HEK293 (cell line): ENCODE measurements around the gene CD93.

ENCODE experiments used
- FEZF1 ChIP-seq: fragments of 450-650 bp; formaldehyde crosslinking; IDR thresholded peaks from 2 replicates; pipeline ENCODE4 v1.5.1; 2016; ENCODE audit warnings: missing biosample characterization, missing genetic modification characterization
- HOXC10 ChIP-seq: sonication (generic); formaldehyde crosslinking; IDR thresholded peaks from 2 replicates; pipeline ENCODE4 v1.8.1; 2023; ENCODE audit warnings: mild to moderate bottlenecking, missing genetic modification reagents
- HOXD13 ChIP-seq: sonication (generic); formaldehyde crosslinking; IDR thresholded peaks from 2 replicates; pipeline ENCODE4 v1.8.0; 2022; ENCODE audit warnings: missing genetic modification reagents, borderline replicate concordance
- KLF10 ChIP-seq: fragments of 450-650 bp; IDR thresholded peaks from 2 replicates; pipeline ENCODE4 v1.5.1; 2018; ENCODE audit warnings: missing biosample characterization, mild to moderate bottlenecking, missing genetic modification characterization
- KLF8 ChIP-seq: fragments of 450-650 bp; formaldehyde crosslinking; IDR thresholded peaks from 2 replicates; pipeline ENCODE4 v1.5.1; 2016; ENCODE audit warnings: missing biosample characterization, missing genetic modification characterization
- MEIS1 ChIP-seq: sonication (generic); formaldehyde crosslinking; IDR thresholded peaks from 2 replicates; pipeline ENCODE4 v1.8.1; 2022; ENCODE audit warnings: missing genetic modification reagents, mild to moderate bottlenecking, borderline replicate concordance
- SCRT1 ChIP-seq: fragments of 450-650 bp; formaldehyde crosslinking; IDR thresholded peaks from 2 replicates; pipeline ENCODE4 v1.5.1; 2016; ENCODE audit warnings: missing biosample characterization, missing genetic modification characterization, borderline replicate concordance
- SP7 ChIP-seq: fragments of 450-650 bp; formaldehyde crosslinking; IDR thresholded peaks from 2 replicates; pipeline ENCODE4 v1.5.1; 2016; ENCODE audit warnings: missing biosample characterization, missing genetic modification characterization
- TSHZ1 ChIP-seq: fragments of 450-650 bp; formaldehyde crosslinking; IDR thresholded peaks from 2 replicates; pipeline ENCODE4 v1.5.1; 2016; ENCODE audit warnings: missing biosample characterization, missing genetic modification characterization, borderline replicate concordance
- WT1 ChIP-seq: fragments of 450-650 bp; formaldehyde crosslinking; IDR thresholded peaks from 2 replicates; pipeline ENCODE4 v1.5.1; 2016; ENCODE audit warnings: missing biosample characterization, missing genetic modification characterization
- ZBTB49 ChIP-seq: fragments of 450-650 bp; formaldehyde crosslinking; IDR thresholded peaks from 2 replicates; pipeline ENCODE4 v1.5.1; 2016; ENCODE audit warnings: missing biosample characterization, missing genetic modification characterization, low read depth
- ZBTB8A ChIP-seq: fragments of 450-650 bp; formaldehyde crosslinking; IDR thresholded peaks from 2 replicates; pipeline ENCODE4 v1.5.1; 2016; ENCODE audit warnings: missing biosample characterization, missing genetic modification characterization
- ZFP37 ChIP-seq: fragments of 450-650 bp; formaldehyde crosslinking; IDR thresholded peaks from 2 replicates; pipeline ENCODE4 v1.5.1; 2016; ENCODE audit warnings: missing biosample characterization, missing genetic modification characterization
- ZFP69B ChIP-seq: fragments of 450-650 bp; formaldehyde crosslinking; IDR thresholded peaks from 2 replicates; pipeline ENCODE4 v1.5.1; 2016; ENCODE audit warnings: missing biosample characterization, missing genetic modification characterization
- ZNF169 ChIP-seq: fragments of 450-650 bp; formaldehyde crosslinking; IDR thresholded peaks from 2 replicates; pipeline ENCODE4 v1.5.1; 2016; ENCODE audit warnings: missing biosample characterization, missing genetic modification characterization
- ZNF174 ChIP-seq: fragments of 450-650 bp; formaldehyde crosslinking; IDR thresholded peaks from 2 replicates; pipeline ENCODE4 v1.5.0; 2017; ENCODE audit warnings: missing biosample characterization, mild to moderate bottlenecking, missing genetic modification characterization
- ZNF184 ChIP-seq: fragments of 450-650 bp; IDR thresholded peaks from 2 replicates; pipeline ENCODE4 v1.5.1; 2018; ENCODE audit warnings: missing biosample characterization, mild to moderate bottlenecking, missing genetic modification characterization
- ZNF341 ChIP-seq: fragments of 450-650 bp; formaldehyde crosslinking; IDR thresholded peaks from 2 replicates; pipeline ENCODE4; 2016; ENCODE audit warnings: low read depth, missing biosample characterization, missing genetic modification characterization
- ZNF350 ChIP-seq: fragments of 450-650 bp; formaldehyde crosslinking; IDR thresholded peaks from 2 replicates; pipeline ENCODE4 v1.5.0; 2017; ENCODE audit warnings: missing biosample characterization, mild to moderate bottlenecking, missing genetic modification characterization
- ZNF366 ChIP-seq: fragments of 450-650 bp; formaldehyde crosslinking; conservative IDR thresholded peaks from 2 replicates; pipeline ENCODE4 v1.5.1; 2016; ENCODE audit warnings: missing biosample characterization, missing genetic modification characterization
- ZNF37A ChIP-seq: fragments of 450-650 bp; IDR thresholded peaks from 2 replicates; pipeline ENCODE4 v1.5.1; 2018; ENCODE audit warnings: missing biosample characterization, missing genetic modification characterization
- ZNF391 ChIP-seq: fragments of 450-650 bp; formaldehyde crosslinking; IDR thresholded peaks from 2 replicates; pipeline ENCODE4 v1.5.1; 2016; ENCODE audit warnings: low read depth, missing biosample characterization, missing genetic modification characterization, borderline replicate concordance
- ZNF473 ChIP-seq: fragments of 450-650 bp; formaldehyde crosslinking; IDR thresholded peaks from 2 replicates; pipeline ENCODE4 v1.5.1; 2017; ENCODE audit warnings: missing biosample characterization, missing genetic modification characterization
- ZNF514 ChIP-seq: fragments of 450-650 bp; formaldehyde crosslinking; IDR thresholded peaks from 2 replicates; pipeline ENCODE4 v1.5.1; 2016; ENCODE audit warnings: missing biosample characterization, missing genetic modification characterization
- ZNF555 ChIP-seq: fragments of 450-650 bp; formaldehyde crosslinking; conservative IDR thresholded peaks from 2 replicates; pipeline ENCODE4 v1.5.1; 2017; ENCODE audit warnings: missing biosample characterization, mild to moderate bottlenecking, missing genetic modification characterization, inconsistent platforms
- ZNF600 ChIP-seq: fragments of 450-650 bp; formaldehyde crosslinking; IDR thresholded peaks from 2 replicates; pipeline ENCODE4 v1.5.1; 2016; ENCODE audit warnings: missing biosample characterization, missing genetic modification characterization
- ZNF629 ChIP-seq: fragments of 450-650 bp; formaldehyde crosslinking; IDR thresholded peaks from 2 replicates; pipeline ENCODE4 v1.5.1; 2017; ENCODE audit warnings: missing biosample characterization, missing genetic modification characterization
- ZNF677 ChIP-seq: fragments of 450-650 bp; IDR thresholded peaks from 2 replicates; pipeline ENCODE4 v1.5.0; 2018; ENCODE audit warnings: missing biosample characterization, mild to moderate bottlenecking, missing genetic modification characterization, moderate library complexity
- ZNF791 ChIP-seq: fragments of 450-650 bp; formaldehyde crosslinking; IDR thresholded peaks from 2 replicates; pipeline ENCODE4 v1.5.1; 2016; ENCODE audit warnings: missing biosample characterization, missing genetic modification characterization
- ZSCAN4 ChIP-seq: fragments of 450-650 bp; formaldehyde crosslinking; IDR thresholded peaks from 2 replicates; pipeline ENCODE4 v1.5.1; 2017; ENCODE audit warnings: missing biosample characterization, missing genetic modification characterization
- TF ChIP-seq, protein P1 (sequence below): fragments of 450-650 bp; formaldehyde crosslinking; IDR thresholded peaks from 2 replicates; pipeline ENCODE4 v1.5.1; 2016; ENCODE audit warnings: missing biosample characterization, missing genetic modification characterization, borderline replicate concordance
- TF ChIP-seq, protein P2 (sequence below): fragments of 450-650 bp; formaldehyde crosslinking; IDR thresholded peaks from 2 replicates; pipeline ENCODE4 v1.5.1; 2016; ENCODE audit warnings: missing biosample characterization, missing genetic modification characterization

CD93 gene

GRCh38 chr20:23037017-23037481 lies 49.1 kb downstream of the CD93 start (continued):
- TF ChIP-seq, protein P1, sequence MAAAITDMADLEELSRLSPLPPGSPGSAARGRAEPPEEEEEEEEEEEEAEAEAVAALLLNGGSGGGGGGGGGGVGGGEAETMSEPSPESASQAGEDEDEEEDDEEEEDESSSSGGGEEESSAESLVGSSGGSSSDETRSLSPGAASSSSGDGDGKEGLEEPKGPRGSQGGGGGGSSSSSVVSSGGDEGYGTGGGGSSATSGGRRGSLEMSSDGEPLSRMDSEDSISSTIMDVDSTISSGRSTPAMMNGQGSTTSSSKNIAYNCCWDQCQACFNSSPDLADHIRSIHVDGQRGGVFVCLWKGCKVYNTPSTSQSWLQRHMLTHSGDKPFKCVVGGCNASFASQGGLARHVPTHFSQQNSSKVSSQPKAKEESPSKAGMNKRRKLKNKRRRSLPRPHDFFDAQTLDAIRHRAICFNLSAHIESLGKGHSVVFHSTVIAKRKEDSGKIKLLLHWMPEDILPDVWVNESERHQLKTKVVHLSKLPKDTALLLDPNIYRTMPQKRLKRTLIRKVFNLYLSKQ (tag by site-specific recombination) = no peak
- peak; percentile 94 for TF ChIP-seq SP7 (tag by site-specific recombination)
- TF ChIP-seq, protein P2, sequence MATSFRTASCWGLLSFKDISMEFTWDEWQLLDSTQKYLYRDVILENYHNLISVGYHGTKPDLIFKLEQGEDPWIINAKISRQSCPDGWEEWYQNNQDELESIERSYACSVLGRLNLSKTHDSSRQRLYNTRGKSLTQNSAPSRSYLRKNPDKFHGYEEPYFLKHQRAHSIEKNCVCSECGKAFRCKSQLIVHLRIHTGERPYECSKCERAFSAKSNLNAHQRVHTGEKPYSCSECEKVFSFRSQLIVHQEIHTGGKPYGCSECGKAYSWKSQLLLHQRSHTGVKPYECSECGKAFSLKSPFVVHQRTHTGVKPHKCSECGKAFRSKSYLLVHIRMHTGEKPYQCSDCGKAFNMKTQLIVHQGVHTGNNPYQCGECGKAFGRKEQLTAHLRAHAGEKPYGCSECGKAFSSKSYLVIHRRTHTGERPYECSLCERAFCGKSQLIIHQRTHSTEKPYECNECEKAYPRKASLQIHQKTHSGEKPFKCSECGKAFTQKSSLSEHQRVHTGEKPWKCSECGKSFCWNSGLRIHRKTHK (tag by site-specific recombination) = no peak
- no peak for TF ChIP-seq ZNF514 (tag by site-specific recombination)
- no peak for TF ChIP-seq HOXD13 (CRISPR knock-in tag)
- no peak for TF ChIP-seq ZBTB49 (tag by site-specific recombination)
- no peak for TF ChIP-seq ZNF791 (tag by site-specific recombination)
- no peak for TF ChIP-seq ZNF391
- no peak for TF ChIP-seq ZNF600 (tag by site-specific recombination)
- no peak for TF ChIP-seq ZNF169
- TF ChIP-seq HOXC10 (CRISPR knock-in tag) = no peak
- TF ChIP-seq ZNF37A = no peak
- TF ChIP-seq TSHZ1 (tag by site-specific recombination) = peak; percentile 61; the same call in 1 of the 2 replicates
- no peak for TF ChIP-seq ZNF350
- TF ChIP-seq ZNF629 = peak; percentile 69
- no peak for TF ChIP-seq ZSCAN4
- TF ChIP-seq MEIS1 (CRISPR knock-in tag) = no peak
- peak; percentile 77; the same call in 1 of the 2 replicates for TF ChIP-seq SCRT1 (tag by site-specific recombination)
- no peak for TF ChIP-seq ZNF174
- no peak for TF ChIP-seq ZNF555 (tag by site-specific recombination)
- peak; percentile 53; the same call in 1 of the 2 replicates for TF ChIP-seq KLF8 (tag by site-specific recombination)
- TF ChIP-seq ZFP69B (tag by site-specific recombination) = no peak
- TF ChIP-seq ZFP37 (tag by site-specific recombination) = no peak
- TF ChIP-seq KLF10 (tag by site-specific recombination) = no peak
- TF ChIP-seq ZBTB8A (tag by site-specific recombination) = no peak
- TF ChIP-seq ZNF366 (tag by site-specific recombination) = 0 out of 2 replicates have a peak, but pooled peaks have one; percentile 42
- no peak for TF ChIP-seq ZNF473 (tag by site-specific recombination)
- TF ChIP-seq WT1 = peak; percentile 48; the same call in 1 of the 2 replicates
- TF ChIP-seq ZNF677 (tag by site-specific recombination) = no peak
- peak; percentile 30; the same call in 1 of the 2 replicates for TF ChIP-seq ZNF184 (tag by site-specific recombination)
- TF ChIP-seq ZNF341 = peak; percentile 66
- TF ChIP-seq FEZF1 (tag by site-specific recombination) = peak; percentile 79
